WTC11 (cell line): ENCODE results near the gene FZR1. TPM values are rescaled to one million over a fixed set of nuclear protein-coding genes. Genes with fewer than 3 reads are reported as not detected.

ENCODE experiments used
- ATAC-seq: fragments of 200-7000 bp; cut with Tn5 transposase; 2 replicates; pipeline ENCODE4 v1.10.0; 2021; ENCODE audit warnings: mild to moderate bottlenecking, moderate library complexity
- CTCF ChIA-PET: fragments of 300-600 bp; sonication (Branson Sonifier 250); formaldehyde crosslinking; loops from one replicate; lab custom pipeline; 2021; ENCODE audit warnings: antibody characterized with exemption; lab: Charles Lee
- POLR2A ChIA-PET: fragments of 350-600 bp; sonication (Branson Sonifier 250); formaldehyde crosslinking; loops from one replicate; lab custom pipeline; 2021; ENCODE audit warnings: antibody characterized with exemption; lab: Charles Lee
- DNase-seq: peaks from one replicate; pipeline ENCODE4 v3.0.0; 2021; ENCODE audit warnings: low spot score
- H3K27ac Mint-ChIP-seq: 2 replicates; pipeline ENCODE4 v1.8.0; 2021; ENCODE audit warnings: mixed read lengths
- H3K27me3 Mint-ChIP-seq: 2 replicates; pipeline ENCODE4 v1.8.0; 2021; ENCODE audit warnings: low read depth, mild to moderate bottlenecking, moderate library complexity, mixed read lengths
- H3K36me3 Mint-ChIP-seq: 2 replicates; pipeline ENCODE4 v1.8.0; 2021; ENCODE audit warnings: mixed read lengths
- H3K4me1 Mint-ChIP-seq: 2 replicates; pipeline ENCODE4 v1.8.0; 2022; ENCODE audit warnings: mixed read lengths
- H3K4me3 Mint-ChIP-seq: 2 replicates; pipeline ENCODE4 v1.8.0; 2021; ENCODE audit warnings: mild to moderate bottlenecking, moderate library complexity, mixed read lengths
- H3K9me3 Mint-ChIP-seq: 2 replicates; pipeline ENCODE4 v1.8.0; 2021; ENCODE audit warnings: mixed read lengths
- AR ChIP-seq: fragments of 250-450 bp; sonication (Bioruptor Pico); IDR thresholded peaks from 2 replicates; pipeline ENCODE4 v1.9.0; 2021; ENCODE audit warnings: mild to moderate bottlenecking
- ATF2 ChIP-seq: sonication (generic); formaldehyde crosslinking; IDR thresholded peaks from 2 replicates; pipeline ENCODE4 v1.8.1; 2022; ENCODE audit warnings: low read depth, missing genetic modification reagents, borderline replicate concordance
- ELF4 ChIP-seq: sonication (generic); formaldehyde crosslinking; IDR thresholded peaks from 2 replicates; pipeline ENCODE4 v1.8.1; 2022; ENCODE audit warnings: low read depth, mild to moderate bottlenecking, moderate library complexity, missing genetic modification reagents
- MAX ChIP-seq: sonication (generic); formaldehyde crosslinking; IDR thresholded peaks from 2 replicates; pipeline ENCODE4 v1.8.0; 2022; ENCODE audit warnings: mild to moderate bottlenecking, missing genetic modification reagents
- PRDM15 ChIP-seq: sonication (generic); formaldehyde crosslinking; IDR thresholded peaks from 2 replicates; pipeline ENCODE4 v1.8.0; 2022; ENCODE audit warnings: missing genetic modification reagents
- PREB ChIP-seq: sonication (generic); formaldehyde crosslinking; IDR thresholded peaks from 2 replicates; pipeline ENCODE4 v1.8.1; 2022; ENCODE audit warnings: mild to moderate bottlenecking, missing genetic modification reagents, moderate library complexity, borderline replicate concordance
- RELA ChIP-seq: sonication (generic); formaldehyde crosslinking; IDR thresholded peaks from 2 replicates; pipeline ENCODE4 v1.8.1; 2022; ENCODE audit warnings: missing genetic modification reagents, mild to moderate bottlenecking, borderline replicate concordance
- SMAD4 ChIP-seq: sonication (generic); formaldehyde crosslinking; IDR thresholded peaks from 2 replicates; pipeline ENCODE4 v1.8.0; 2022; ENCODE audit warnings: mild to moderate bottlenecking, missing genetic modification reagents
- TEAD1 ChIP-seq: sonication (generic); formaldehyde crosslinking; IDR thresholded peaks from 2 replicates; pipeline ENCODE4 v1.8.0; 2022; ENCODE audit warnings: mild to moderate bottlenecking, missing genetic modification reagents
- TP53 ChIP-seq: sonication (generic); formaldehyde crosslinking; IDR thresholded peaks from 2 replicates; pipeline ENCODE4 v1.8.1; 2023; ENCODE audit warnings: mild to moderate bottlenecking, missing genetic modification reagents
- ZNF121 ChIP-seq: sonication (generic); formaldehyde crosslinking; IDR thresholded peaks from 2 replicates; pipeline ENCODE4 v1.8.0; 2023; ENCODE audit warnings: missing genetic modification reagents
- ZNF138 ChIP-seq: sonication (generic); formaldehyde crosslinking; conservative IDR thresholded peaks from 2 replicates; pipeline ENCODE4 v1.8.1; 2022; ENCODE audit warnings: mild to moderate bottlenecking, moderate library complexity, missing genetic modification reagents
- ZNF423 ChIP-seq: fragments of 250-450 bp; sonication (Bioruptor Pico); IDR thresholded peaks from 2 replicates; pipeline ENCODE4 v2.1.2; 2022; ENCODE audit warnings: mild to moderate bottlenecking, moderate library complexity
- ZNF425 ChIP-seq: fragments of 250-450 bp; sonication (Bioruptor Pico); conservative IDR thresholded peaks from 2 replicates; pipeline ENCODE4 v1.9.0; 2021; ENCODE audit warnings: mild to moderate bottlenecking
- ZNF671 ChIP-seq: fragments of 250-450 bp; sonication (Bioruptor Pico); IDR thresholded peaks from 2 replicates; pipeline ENCODE4 v1.8.0; 2021; ENCODE audit warnings: mild to moderate bottlenecking
- total RNA-seq: library from RNA; stranded (reverse); gene quantifications from 3 replicates; pipeline ENCODE4 v1.2.3, GENCODE V29; 2021

The FZR1 gene
- total RNA-seq, 1 experiment from 2014 or later = 60.8 TPM

GRCh38 chr19:3545669-3546034 lies 39.5 kb downstream of the FZR1 start:
- H3K27ac Mint-ChIP-seq = no peak overlapping the region
- no peak for ATAC-seq

More at GRCh38 chr19:3545669-3546034, 39.5 kb downstream of the FZR1 start:
- Mint-ChIP-seq H3K27me3 (no peaks in the 10 kb centered on the region), H3K9me3 (no peaks in the 10 kb centered on the region), H3K4me1 (no peaks in the 10 kb centered on the region), H3K36me3 (no peaks in the 10 kb centered on the region), H3K4me3 (no peak overlapping the region)
- CTCF ChIA-PET = interaction anchor here (0.6 to 4.4 kb wide), 30 partner anchors 8 to 416 kb away, joined by 3 to 115 read pairs (median 4); partner anchors contain the start of genes MFSD12, MRPL54 and TJP3
- POLR2A ChIA-PET = interaction anchor here (1.0 to 1.4 kb wide), 5 partner anchors 11 to 520 kb away, joined by 3 to 8 read pairs (median 4); partner anchors contain the start of gene MFSD12
- TF ChIP-seq PREB = no peak
- no peak for TF ChIP-seq AR (CRISPR knock-in tag)
- TF ChIP-seq ZNF671 (CRISPR knock-in tag) = no peak
- TF ChIP-seq ZNF138 = no peak
- TF ChIP-seq RELA (CRISPR knock-in tag) = no peak
- TF ChIP-seq ATF2 = no peak
- TF ChIP-seq SMAD4 = no peak
- TF ChIP-seq ELF4 (CRISPR knock-in tag) = no peak
- TF ChIP-seq ZNF425 (CRISPR knock-in tag) = no peak
- no peak for TF ChIP-seq ZNF121 (CRISPR knock-in tag)
- TF ChIP-seq ZNF423 (CRISPR knock-in tag) = no peak
- TF ChIP-seq MAX (CRISPR knock-in tag) = no peak
- no peak for TF ChIP-seq TP53
- TF ChIP-seq PRDM15 (CRISPR knock-in tag) = no peak
- TF ChIP-seq TEAD1 (CRISPR knock-in tag) = no peak
- DNase-seq = no peak
